A204.1 (cell line): ENCODE data around the gene SH3RF3.

Experiments used
- FAIRE-seq: peaks from 2 replicates; lab custom pipeline; 2012; peaks lifted over from hg19 to GRCh38; lab: Jason Lieb, UNC

SH3RF3 gene

DNA sequence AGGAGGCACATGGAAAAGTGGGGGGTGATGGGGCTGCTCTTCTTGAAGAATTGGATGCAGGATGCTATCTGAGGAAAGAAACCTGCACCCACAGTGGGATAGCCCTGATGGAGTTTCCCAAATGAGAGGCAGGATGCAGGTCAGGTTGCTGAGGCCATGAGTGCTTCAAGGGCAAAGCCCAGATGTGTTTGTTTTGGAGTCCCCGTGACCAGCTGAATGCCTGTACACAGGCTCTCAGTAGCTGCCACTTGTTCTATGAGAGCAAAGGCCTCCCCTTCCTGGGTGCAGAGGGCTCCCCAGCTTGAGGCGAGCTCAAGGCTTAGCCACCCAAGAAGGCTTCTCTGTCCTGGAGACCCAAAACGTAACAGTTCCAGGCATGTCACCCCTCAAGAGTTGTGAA is 292.1 kb downstream of the SH3RF3 start:
- FAIRE-seq, result no peak

DNA sequence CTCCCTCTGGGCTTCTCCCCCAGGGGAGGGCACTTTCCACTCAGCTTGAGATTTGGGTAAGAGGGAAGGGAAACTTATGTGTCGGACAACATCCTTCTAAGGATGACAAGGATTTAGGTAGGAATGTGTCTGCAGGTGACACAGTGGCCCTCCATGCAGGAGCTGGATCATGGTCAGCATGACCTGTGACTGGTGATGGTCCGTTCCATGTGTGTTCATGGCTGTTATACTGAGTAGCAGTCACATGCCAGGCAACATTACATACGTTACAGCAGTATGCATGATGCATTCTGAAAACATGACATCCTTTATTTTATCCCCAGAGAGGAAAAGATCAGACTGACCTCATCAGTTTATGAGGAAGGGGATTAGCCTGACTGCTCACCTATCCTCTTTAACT is 292.6 kb downstream of the SH3RF3 start:
- FAIRE-seq, result no peak

DNA sequence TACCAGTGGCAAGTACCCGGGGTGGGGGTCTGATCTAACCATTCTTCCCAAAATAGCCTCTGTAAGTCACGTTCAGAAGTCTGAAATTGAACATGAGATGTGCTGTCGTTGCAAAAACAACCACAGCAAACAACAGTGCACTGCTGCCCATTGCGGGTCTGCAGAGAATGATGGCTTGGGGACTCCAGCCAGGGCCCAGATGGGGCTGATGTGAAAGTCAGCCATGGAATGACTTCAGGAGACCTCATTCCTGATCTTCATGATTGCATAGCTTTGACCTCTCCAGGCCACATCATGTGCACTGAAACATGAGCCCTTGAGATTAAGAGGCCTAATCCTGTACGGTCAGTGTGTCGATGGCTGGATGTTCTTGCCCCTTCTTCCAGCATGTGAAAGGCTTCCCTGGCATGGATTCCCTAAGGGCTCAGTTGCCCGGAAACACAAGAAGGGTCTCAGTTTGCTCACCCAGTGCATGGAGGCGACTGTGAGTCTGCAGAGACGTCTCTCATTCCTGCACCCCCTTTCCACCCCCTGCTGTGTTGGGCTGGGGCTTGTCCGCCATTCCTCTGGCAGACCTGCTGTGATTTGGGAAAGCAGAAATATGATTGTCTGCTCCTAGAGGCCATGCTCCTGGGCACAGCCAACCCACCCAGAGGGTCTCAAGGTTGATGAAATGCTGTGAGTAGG is 293.2 kb downstream of the SH3RF3 start:
- no peak for FAIRE-seq

DNA sequence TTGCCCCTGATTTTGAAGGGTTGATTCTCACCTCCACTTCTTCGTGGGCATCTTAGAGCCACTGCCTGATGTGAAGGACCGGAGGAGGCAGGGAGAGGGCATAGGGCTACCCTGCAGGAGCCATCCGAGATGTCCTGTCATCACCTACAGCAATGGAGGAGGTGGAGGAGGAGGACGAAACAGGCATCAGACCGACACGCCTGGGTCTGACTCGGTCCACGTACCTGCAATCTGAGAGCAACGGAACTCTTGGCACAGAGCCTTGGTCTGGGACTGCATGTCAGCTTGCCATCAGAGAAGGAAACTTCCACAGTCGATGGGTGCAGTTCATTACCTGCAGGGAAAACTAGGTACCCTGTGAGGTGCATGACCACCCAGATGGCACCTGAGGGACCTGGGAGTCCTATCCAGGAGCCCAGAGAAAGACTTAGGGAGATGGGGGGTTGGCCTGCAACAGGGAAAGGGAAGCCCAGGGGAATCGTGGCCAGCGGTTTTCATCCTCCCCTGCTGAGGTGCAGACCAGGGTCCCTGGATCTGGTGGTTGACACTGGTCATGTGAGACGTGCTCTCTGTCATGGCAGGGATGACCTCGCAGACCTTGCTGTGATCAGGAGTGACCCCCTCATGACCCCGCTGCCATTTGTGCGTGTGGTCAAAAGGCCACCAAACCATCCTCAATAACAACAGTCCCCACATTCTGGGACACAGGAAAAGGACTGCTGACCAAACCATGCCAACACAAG is 293.9 kb downstream of the SH3RF3 start:
- FAIRE-seq, result no peak

DNA sequence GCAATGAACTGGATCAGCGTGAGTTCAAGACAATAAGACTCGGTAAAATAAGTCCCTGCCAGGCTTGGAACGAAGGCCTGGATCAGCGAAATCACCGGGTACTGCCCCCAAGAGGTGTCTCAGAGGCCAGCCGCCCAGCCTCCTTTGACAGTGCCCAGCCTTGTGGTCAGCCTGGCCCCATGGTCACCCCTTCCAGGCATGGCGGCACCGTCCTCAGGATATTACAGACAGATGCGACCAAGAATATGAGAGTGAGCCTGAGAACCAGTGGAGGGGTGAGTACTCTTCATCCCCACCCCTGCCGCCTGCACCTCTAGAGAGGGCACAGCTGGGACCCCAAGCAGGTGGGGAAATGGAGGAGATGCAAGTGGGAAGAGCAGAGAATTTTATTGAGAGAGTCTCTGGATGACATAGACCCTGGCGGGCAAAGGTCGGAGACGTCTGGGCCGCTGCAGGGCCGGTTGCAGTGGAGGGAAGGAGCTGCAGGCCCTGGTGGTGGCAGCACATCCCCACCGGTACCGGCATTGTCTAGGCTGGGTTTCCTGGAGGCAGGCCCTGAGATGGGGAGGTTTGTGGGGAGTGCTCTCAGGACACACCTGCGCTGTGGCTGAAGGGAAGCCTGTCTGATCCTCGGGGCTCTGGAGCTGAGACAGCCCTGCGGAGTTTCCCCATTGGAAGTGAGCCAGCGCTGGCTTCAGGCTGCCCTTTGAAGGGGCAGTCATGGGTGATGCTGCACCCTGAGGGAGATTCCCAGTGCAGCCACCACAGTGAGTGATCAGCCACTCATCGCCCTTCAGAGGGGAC is 294.8 kb downstream of the SH3RF3 start:
- no peak for FAIRE-seq

DNA sequence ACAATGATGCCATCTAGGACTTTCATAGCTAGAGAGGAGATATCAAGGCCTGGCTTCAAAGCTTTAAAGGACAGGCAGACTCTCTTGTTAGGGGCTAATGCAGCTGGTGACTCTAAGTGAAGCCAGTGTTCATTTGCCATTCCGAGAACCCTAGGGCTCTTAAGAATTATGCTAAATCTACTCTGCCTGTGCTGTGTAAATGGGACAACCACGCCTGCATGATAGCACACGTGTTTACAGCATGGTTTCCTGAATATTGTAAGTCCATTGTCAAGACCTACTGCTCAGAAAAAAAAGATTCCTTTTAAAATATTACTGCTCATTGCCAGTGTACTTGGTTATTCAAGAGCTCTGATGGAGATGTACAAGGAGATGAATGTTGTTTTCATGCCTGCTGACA is 296.4 kb downstream of the SH3RF3 start:
- FAIRE-seq, result no peak

DNA sequence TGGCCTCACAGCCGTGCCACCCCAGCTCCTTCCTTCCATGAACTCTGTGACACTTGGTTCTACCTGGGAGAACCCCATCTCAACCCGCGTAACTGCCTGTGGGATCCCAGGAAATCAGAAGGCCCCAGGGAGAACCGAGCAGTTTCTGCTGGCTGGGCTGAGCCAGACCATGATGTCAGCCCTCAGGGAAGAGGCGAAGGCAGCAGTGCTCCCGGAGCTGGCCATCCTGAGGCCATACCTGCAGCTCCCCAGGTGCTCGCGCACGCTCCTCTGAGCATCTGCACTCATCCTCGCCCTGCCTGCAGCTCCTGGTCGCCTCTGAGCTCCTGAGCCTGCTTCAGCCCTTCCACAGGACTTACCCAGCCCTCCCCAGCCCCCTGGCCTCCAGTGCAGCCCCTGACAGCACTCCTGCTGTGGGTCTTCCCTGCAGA is 298.7 kb downstream of the SH3RF3 start:
- FAIRE-seq, result no peak

DNA sequence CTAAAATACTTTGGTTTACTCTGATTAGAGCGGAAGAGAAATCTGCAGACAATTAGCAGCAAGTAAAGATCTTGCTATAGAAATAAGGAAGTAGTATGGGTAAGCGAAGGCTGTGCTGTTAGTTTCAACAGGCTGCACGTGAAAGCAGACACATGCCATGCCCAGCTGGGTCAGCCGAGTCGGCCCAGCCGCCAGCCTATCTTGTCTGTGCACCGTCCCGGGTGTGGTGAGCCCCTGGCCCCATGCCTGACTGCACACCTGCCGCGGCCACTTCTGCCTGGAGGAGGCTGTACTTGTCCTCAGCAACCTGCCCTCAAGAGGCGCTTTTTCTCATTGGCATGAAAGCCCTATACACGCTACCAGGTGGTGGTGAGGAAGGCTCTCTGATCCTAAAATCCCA is 299.3 kb downstream of the SH3RF3 start:
- no peak for FAIRE-seq

DNA sequence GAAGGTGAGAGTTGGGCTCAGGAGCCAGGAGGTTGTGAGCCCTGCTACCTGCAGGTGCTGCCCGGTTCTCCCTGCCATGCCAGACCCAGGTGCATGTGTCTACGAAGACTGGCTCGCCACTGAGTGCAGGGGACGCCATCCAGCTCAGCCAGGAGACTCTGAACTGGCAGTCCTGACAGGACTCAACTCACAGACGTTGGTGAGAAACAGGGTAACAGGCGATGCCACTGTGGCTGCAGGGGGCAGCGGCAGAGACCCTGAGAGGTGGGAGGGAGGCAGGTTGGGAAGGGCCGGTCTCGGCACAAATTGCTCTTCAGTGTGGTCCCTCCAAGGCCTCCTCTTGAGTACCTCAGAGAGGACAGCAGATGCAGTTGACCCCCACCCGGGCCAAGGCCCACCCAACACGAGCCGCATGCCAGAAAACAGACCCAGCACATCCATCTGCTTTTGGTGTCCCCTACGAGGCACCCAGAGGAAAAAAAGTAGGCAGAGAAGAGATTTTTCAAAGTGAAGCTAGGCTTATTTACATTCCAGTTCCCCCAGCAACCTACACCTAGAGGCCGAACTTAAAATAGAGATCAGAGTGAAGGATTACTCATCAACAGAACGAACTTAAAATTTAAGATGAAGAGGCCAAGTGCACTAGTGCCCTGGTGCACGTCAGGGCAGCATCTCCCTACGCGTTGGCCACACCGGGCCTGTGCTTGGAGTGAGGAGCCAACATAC is 300.0 kb downstream of the SH3RF3 start:
- no peak for FAIRE-seq

DNA sequence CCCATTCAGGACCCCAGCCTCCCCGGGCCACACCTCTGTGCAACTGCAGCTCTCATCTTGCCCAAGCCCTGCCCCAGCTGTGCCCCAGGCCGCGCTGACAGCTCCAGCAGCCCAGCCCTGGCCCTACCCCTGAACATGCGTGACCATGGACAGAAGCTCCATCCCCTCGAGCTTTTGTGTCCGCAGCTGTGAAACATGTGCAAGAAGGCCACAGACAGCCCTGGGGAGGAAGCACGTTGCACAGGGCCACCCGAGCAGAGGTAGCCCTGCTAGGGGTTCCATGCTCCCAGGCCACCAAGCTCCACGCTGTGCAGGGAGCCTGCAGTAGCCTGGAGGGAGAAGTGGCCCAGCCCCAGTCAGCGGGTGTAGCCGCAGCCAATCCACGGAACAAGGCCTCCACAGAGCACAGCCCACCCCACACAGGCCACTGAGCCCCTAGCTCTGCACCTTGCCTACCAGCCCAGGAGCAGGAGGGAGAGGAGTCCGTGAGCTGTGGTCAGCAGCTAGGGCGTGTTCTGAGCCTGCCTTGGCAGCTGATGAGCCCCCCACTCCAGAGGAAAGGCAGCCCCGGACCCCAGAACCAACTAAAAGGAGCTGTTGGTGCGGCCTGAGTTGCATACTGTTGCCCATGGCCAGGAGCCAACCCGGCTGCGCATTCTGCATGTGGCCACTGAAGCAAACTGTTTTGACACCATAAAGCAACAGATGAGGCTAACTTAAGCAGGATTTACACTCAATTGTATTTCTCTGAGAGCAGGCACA is 300.7 kb downstream of the SH3RF3 start:
- no peak for FAIRE-seq

DNA sequence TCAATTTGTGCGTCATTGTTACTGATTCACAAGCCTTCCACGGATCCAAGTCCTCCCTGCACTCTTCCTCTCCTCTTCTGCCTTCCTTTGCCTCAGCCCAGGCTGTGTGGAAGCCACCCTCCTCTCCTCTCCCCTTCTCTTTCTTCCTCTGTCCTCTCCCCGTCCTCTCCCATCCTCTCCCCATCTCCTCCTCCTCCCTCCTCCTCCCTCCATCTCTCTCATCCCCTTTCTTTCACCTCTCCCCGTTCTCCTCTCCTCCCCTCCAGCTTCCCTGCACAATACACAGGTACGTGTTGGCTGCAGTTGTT is 301.3 kb downstream of the SH3RF3 start:
- no peak for FAIRE-seq

DNA sequence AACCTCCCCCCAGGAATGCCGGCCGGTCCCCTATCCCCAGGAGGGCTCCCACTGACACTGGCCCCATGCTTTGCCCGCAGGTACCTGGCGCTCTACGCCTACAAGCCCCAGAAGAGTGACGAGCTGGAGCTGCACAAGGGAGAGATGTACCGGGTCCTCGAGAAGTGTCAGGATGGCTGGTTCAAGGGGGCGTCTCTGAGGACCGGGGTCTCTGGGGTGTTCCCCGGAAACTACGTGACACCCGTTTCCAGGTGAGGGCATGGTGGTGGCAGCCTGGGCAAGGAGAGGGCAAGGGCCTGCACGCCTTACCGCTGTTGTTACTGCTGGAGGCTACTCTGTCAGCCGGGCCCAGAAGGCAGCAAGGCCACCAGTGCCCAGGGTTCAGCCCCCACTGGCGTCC is 303.4 kb downstream of the SH3RF3 start:
- FAIRE-seq, result no peak

DNA sequence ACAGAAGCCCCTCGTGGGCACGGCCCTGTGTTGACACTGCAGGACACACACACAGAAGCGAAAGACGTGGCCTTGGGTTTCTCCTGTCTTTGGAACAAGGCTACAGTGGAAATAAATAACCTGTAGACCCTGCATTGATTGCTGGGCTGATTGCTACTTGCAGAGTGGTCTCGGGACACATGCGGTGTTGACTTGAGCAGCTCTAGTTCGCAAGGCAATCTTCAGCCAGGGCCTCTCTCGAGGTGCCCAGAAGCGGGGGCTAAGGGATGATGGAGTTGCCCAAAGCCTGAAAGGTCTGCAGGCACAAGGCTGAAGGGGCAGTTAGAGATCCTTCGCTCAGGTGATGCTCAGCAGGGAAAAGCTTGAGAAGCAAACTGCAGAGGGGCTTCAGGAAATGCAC is 304.5 kb downstream of the SH3RF3 start:
- FAIRE-seq, result no peak

DNA sequence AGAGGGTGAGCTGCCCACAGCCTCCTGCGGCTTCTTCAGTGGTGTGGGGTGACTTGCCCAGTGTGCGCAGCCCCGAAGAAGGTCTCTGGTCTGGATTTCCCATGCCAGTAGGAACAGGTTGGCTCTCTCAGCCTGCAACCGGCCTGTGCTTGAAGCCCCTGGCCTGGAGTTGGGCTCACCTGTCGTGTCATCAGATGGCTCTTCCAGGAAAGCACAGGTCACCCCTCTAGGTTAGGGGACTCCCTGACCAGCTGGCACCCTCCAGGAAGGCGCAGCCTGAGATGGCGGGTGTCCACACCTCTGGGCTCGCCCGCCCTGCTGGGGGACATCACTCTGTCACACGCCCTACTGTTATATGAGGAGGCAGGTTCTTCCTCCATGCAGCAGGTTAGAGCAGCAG is 304.9 kb downstream of the SH3RF3 start:
- FAIRE-seq, result no peak

DNA sequence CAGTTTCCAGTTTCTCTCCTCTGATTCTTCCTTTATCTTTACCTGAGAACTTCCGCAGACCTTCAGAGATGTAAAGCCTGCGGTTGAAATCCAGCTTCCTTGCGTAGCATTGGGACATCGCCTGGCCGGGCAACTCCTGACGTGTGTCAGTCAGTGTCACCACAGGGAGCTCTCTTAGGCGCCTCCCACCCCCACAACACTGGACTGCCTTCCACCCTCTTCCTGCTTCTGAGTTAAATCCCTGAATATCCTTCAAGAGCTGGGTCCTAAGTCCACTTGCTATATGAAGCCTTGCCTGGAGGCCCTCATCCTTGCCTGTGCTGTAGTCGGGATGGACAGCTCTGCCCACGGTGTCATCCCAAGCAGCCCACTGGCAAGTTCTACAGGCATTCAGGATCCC is 305.3 kb downstream of the SH3RF3 start:
- FAIRE-seq, result no peak

DNA sequence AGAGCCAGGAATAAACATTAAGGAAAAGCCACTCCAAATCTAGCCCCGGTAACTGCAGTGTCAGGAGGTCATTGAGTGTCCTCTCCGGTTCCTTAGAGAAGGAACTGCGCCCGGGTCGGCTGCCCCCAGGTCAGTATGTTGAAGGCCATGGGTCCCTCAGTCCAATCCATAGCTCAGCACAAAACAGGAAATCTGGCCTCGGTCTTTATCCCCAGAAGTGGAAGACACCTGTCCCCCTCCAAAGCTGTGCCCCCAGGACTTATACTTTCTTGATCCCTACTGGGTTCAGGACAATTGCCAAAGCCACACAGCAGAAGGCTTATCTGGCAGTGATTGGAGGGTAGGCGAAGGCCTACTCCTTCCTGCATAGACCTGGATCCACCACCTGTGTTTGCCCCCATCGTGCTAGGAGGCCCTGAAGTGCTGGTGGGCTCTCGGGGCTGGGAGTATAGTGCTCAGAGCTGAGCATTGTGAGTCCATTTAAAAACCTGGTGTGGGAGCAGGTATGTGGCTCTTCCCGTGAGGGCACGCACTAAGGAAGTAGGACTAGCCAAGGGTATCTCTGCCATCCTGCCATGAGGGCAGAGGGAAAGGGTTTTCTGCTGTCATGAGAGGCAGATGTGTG is 306.2 kb downstream of the SH3RF3 start:
- no peak for FAIRE-seq

DNA sequence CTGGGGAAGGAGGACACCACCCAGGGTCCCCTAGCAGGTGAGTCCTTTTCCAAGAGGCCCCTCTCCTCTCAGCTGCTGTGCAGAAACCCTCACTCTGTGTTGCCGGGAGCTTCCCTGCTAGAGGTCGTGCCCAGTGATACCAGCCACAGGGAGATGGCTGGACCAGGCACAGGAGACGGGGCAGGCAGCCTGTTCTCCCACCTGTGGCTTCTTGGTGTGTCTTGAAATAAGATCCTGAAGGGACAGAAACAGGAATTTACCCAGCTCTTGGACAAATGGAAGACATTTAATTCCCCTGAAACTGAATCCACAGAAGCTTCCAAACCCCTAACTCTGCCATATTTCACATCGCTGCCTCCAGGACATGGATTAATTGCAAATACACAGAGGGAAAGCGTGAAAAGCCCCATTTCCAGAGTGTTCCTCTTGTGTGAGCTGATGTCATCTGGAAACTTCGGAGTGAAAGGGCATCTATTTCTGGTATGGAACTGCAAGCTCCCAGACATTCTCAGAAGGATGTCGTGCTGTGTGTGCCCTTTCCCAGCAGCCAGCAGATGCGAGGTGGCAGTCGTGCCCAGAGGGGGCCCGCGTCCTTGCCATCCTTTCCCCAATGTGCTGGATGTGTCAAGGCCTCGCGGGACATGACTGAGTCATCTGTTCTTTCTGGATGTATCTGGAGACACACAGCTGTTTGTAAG is 307.0 kb downstream of the SH3RF3 start:
- FAIRE-seq, result no peak

DNA sequence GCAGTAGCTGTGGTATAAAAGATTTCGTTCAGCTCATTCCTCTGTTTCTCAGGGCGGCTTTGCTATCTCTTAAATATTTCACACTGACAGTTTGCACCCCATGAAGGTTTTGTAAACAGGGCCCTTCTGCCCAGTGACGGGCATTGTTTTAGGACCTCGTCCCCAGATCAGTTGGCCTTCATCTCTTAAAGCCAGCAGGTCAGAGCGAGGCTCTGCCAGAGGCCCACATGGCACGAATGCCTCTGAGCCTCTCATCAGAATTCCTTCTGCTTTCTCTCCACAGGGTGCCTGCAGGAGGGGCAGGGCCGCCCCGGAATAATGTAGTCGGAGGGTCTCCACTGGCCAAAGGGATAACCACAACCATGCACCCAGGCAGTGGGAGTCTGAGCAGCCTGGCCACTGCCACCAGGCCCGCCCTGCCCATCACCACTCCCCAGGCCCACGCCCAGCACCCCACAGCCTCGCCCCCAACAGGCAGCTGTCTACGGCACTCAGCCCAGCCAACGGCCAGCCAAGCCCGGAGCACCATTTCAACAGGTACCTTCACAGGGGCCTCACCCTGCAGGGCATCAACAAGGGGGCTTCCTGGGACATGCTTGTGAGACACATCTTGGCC is 307.7 kb downstream of the SH3RF3 start:
- no peak for FAIRE-seq

DNA sequence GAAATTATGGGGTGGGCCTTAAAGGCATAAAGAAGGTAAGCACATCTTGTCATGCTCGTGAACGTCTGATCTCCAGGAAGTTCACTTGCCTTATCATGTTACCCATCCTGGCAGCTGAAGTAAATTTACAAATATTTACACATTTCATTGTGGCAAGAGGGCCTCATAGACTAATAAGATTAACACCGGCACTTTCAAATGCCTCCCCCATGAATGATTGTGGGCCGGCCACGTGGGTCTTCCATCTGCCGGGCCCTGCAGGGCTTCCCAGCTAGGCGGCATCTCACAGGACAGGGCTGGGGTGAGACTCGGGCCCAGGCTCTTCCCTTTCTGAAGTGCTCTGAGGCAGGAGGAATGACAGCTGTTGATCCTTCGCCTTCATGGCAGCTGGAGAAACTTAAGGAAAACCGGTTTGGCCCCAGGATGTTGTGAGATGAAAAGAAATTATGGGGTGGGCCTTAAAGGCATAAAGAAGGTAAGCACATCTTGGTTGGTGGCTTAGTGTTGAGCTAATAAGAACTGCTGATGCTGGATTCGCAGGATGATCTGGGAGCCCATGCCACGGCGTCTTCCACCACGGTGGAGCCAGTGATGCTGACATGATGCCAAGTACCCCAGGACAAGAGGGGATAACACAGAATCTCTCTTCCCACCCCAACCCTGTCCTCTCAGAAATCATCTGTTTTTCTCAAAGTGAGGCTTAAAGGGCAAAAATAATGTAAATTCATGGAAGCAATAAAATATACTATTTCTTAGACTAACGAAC is 308.5 kb downstream of the SH3RF3 start:
- FAIRE-seq, result no peak

DNA sequence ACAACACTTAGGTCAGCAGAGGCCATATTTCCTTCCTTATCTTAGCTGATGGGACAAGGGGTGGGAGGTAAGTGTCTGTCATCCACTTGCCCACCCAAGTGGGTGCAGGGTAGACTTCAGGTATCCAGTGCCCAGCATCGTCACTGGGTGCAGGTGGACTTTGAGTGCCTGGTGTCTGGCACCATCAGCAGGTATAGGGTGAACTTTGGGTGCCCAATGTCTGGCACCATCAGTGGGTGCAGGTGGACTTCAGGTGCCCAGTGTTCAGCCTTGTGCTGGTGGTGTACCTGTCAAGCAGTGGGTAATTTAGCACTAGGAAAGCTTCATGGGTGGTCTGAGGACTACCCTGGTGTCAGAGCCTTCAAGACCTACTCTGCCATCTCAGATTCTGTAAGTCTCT is 309.1 kb downstream of the SH3RF3 start:
- FAIRE-seq, result no peak
